ENCODE data around the gene FGFR4.
A peak's percentile ranks its signal among the peaks of the same experiment; 100 is the strongest.
"Not testable (repeated sequence)": the region's sequence is repeated elsewhere in the genome, so short reads cannot be mapped to it uniquely, and the experiment has no call there.

Gene FGFR4

DNA sequence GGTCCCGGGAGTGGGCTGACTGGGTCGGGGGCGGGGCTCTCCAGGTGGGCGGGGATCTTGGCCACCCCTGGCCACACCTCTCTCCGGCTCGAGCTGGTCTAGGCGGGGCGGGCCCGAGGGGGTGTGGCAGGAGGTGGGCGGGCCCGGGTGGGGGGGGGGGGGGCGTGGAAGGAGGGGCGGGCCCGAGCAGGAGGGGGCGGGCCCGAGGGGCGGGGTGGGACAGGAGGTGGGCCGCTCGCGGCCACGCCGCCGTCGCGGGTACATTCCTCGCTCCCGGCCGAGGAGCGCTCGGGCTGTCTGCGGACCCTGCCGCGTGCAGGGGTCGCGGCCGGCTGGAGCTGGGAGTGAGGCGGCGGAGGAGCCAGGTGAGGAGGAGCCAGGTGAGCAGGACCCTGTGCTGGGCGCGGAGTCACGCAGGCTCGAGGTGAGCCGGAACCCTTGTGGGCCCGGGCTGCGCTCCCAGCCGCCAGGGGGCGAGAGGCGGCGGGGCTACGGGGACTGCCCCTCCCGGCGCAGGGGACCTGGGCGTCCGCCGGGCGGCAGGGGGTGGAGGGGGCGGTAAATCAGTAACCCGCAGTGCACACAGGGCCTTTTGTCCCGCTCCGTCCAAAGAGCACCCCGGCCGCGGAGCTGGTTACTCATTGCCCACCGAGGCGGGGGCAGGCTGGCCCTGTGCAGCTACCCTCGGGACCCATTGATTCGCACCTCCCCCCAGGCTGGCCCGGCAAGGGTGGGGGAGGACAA, at the start of gene FGFR4:
Gene FGFR4 (plus strand): TSS at position 262 of the 744 bp plus-strand sequence. CDS start 2,688 bp downstream, outside the sequence.
- Histone ChIP-seq H3K27ac (no peak within 1 kb of the TSS), H3K4me3 (peak within 1 kb of the TSS; percentile 5 to 46 (median 32))

DNA sequence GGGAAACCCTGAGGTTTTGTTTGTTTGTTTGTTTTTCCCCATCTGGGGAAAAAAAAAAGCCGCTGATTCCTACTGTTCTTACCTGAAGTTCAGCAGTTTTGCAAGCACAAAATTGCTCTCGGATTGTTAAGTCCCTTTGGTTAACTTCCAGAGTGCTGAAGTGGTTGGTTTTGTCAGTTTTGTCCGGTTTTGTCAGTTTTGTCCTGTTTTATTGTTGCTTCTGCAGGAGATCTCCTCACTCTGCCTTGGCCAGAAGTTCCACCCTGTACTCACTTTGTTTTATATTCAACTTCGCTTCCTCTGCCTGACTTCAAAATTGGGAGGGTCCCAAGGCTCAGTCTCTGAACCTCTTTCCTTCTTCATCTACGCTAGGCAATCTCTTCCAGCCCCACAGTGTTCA, 49.8 kb upstream of the FGFR4 start:
- no peak overlapping the region for H3K27ac ChIP-seq
- no peak overlapping the region for H3K4me3 ChIP-seq

DNA sequence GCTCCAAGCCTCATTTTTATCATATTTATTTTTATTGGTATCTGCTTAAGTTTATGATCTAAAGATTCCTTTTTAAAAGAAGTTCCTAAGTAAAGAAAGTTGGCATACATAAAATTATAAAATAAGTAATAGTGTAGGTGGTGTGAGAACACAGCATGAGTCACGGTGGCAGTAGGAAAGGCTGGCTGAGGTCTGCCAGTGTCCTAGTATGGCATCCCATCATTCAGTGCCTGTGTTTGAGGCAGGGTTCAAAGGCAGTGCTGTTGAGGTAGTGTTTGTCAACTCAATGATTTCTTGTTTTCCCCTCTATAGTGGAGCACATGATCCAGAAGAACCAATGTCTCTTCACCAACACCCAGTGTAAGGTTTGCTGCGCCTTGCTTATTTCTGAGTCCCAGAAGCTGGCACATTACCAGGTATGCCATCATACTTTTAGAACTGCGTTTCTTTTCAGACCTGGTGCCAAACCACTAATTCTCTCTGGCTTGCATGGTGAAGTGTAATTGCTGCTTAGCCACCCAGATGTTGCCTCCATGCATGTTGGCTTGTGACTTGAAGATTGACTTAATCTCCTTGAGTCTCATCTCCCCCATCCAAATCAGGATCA, 45.8 kb upstream of the FGFR4 start:
- H3K27ac ChIP-seq, result peak overlapping the region in 1 of 21 experiments; percentile 18

DNA sequence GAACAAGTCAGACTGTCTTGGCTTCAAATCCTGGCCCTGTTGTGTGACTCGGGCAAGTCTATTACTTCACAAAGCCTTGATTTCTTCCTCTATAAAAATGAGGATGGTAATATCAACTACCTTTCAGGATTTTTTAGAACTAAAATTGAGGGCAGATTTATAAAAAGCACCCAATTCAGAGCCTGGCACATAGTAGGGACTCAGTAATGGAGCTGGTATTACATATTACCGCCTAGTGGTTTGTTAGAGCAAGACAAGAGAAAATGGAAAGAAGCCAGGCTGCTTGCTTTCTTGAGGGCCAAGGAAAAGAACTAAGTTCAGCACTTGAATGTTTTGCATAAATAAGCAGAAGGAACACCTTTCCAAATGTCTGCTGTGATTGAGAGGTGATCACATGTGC, 44.8 kb upstream of the FGFR4 start:
- H3K27ac ChIP-seq, result no peak overlapping the region
- no peak overlapping the region for H3K4me3 ChIP-seq

More for the DNA sequence above, 45.8 kb upstream of the FGFR4 start:
- no peak overlapping the region for H3K4me3 ChIP-seq

DNA sequence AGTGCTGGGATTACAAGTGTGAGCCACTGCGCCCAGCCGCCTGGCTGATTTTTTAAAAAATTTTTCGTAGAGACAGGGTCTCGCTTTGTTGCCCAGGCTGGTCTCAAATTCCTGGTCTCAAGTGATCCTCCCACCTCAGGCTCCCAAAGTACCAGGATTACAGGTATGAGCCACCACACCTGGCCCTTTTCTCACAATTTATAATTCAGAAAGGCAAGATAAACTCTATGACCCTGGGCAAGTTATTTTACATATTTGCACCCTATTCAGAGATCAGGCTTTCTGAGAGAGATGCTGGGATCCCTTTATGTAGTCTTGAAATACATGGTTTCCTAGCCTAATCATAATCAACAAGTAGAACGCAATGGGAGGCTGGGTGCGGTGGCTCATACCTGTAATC, 43.6 kb upstream of the FGFR4 start:
- no peak overlapping the region for H3K4me3 ChIP-seq
- H3K27ac ChIP-seq, result no peak overlapping the region

DNA sequence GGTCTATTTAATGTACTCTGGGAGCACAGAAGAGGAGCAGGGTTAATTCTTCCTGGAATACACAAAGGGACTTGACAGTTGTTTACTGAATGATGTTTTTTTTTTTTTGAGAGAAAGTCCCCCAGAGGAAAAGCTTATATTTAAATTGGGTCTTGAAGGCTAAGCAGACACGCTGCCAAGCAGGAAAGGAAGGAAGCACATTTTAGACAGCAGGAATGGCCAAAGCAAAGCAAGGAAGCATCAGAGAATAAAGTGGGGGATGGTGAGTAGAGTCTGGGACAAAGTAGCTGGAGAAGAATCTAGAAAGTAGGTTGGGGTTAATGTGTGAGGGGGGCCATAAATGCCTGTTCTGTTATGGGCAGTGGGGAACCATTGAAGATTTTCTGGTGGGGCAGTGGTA, 42.8 kb upstream of the FGFR4 start:
- Histone ChIP-seq H3K4me3 (no peak overlapping the region), H3K27ac (no peak overlapping the region)

DNA sequence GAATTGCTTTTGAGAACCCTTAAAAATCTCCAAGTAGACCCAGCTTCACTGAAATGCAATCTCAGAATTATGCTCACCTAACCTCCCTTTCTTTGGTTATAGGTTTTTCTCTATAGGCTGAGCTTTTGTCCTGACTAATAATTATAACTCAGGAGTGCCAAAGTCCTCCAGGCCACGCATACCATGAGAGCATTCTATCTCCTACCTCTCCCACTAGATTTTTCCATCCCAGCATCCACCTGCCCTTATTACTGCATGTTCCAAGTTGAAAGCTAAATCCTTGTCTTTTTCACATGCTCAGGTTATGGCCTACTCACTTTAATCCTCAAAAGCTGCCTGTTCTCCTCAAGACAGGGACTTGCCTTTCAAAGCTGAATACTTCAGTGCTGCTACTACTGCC, 42.1 kb upstream of the FGFR4 start:
- Histone ChIP-seq H3K27ac (no peak overlapping the region), H3K4me3 (no peak overlapping the region)

DNA sequence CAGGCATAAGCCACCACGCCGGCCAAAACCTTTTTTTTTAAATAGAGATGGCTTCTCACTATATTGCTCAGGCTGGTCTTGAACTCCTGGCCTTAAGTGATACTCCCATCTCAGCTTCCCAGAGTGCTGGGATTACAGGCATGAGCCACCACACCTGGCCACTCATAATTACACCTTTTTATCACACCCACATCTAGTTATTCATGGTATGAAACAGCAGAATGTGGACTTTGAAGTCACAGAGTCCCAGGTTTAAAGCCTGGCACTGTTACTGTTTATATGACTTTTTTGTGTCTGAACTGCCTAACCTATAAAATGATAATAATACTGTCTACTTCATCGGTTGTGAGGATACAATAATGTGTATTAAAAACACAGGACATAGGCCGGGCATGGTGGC, 41.1 kb upstream of the FGFR4 start:
- H3K4me3 ChIP-seq, result no peak overlapping the region
- H3K27ac ChIP-seq, result no peak overlapping the region

DNA sequence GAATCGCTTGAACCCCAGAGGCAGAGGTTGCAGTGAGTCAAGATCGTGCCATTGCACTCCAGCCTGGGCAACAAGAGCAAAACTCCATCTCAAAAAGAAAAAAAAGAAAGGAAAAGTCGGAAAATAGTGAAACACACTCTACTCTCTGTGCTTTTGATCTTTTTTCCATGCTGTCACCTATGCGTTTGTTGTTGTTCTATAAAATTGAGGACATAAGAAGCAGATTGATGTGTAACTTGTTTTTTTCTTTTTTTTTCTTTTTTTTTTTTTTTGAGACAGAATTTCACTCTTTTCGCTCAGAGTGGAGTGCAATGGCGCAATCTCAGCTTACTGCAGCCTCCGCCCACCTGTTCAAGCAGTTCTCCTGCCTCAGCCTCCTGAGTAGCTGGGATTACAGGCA, 38.2 kb upstream of the FGFR4 start:
- not testable (repeated sequence) for H3K4me3 ChIP-seq, H3K27ac ChIP-seq

DNA sequence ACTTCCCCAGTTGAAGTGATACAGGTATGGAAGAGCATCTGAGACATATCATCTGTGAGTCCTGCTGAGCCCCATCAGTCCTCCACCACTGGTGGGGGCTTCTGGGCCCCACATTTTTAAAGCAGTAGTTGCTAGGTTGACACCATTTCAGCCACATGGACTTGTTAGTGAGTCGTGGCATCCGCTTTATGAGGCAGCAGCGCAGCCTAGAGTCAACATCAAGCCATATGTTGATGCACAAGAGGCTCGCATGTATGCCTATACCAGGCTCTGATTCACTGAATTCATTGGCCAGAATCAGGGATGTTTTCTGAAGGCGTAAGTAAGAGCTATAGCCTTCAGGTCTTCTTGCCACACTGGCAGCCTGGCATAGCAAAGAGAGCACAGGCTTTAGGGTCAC, 37.4 kb upstream of the FGFR4 start:
- no peak overlapping the region for H3K27ac ChIP-seq
- no peak overlapping the region for H3K4me3 ChIP-seq

DNA sequence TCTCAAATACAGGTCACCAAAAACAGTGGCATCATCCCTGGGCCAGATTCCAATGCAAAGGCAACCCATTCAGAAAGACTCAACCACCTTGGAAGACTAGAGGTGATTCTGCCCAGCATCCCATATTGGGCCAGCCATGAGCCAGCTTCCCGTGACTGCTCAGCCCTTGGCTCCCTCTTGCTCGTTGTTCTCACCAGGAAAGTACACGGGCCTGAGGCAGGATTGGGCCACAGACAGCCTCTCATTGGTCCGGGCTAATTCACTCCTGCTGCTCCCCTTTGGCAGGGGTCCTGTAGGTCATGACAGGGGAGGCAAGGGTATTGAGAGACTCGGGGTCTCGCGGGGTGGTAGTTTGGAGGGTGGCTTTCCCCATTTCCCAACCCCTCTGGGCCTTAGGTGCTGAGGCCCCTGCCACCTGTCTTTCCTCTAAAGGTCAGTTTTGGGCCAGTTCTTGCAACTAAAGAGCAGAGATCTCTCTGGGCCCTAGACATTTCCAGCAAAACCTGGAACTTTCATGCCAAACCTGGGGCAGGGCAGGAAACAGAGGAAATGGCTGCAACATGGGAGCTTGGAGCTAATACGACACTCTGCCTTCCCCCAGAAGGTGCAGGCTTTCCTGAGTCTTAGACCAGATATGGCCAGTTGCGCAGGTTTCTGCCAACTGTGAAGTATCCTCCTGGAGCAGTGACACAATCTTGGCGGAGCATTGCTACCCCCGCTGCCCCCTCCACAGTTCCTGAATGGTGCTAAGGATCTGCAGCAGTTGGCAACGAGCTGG, 22.0 kb upstream of the FGFR4 start:
- no peak overlapping the region for H3K4me3 ChIP-seq
- H3K27ac ChIP-seq, result no peak overlapping the region

DNA sequence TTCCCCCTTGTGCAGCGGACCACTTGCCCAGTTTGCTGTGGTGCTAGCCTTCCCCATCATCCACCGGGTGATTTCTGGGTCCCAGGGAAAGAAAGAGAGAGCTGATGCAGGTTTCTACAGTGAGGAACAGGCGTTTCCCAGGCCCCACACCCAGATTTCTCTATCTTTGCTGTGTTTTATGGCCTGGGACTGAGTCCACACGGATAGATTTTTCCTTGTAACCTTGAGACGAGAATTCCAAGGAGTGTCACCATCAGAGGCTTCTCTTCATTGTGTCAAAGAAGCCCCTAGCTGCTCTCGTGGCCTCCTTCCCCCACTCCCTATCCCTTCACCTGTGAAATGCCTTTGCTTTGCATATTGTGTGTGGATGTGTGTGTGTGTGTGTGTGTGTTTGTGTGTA, 21.2 kb upstream of the FGFR4 start:
- no peak overlapping the region for H3K4me3 ChIP-seq
- H3K27ac ChIP-seq, result no peak overlapping the region

DNA sequence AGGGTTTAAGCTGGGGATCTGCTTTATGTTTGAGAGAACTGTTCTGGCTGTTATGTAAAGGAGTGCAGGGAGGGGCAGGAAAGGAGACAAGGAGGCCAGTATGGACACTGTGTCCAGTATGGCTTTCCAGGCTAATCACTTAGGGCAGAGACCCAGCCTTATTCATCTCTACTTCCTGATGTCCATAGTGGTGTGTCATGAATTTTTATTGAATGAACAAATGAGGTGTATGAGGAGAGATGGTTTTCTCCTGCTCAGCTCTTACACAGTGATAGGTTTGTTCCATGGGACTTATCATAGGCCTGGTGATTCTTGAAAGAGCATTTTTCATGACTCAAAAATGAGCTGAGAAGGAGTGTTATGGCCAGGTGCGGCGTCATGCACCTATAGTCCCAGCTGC, 20.5 kb upstream of the FGFR4 start:
- no peak overlapping the region for H3K27ac ChIP-seq
- no peak overlapping the region for H3K4me3 ChIP-seq

DNA sequence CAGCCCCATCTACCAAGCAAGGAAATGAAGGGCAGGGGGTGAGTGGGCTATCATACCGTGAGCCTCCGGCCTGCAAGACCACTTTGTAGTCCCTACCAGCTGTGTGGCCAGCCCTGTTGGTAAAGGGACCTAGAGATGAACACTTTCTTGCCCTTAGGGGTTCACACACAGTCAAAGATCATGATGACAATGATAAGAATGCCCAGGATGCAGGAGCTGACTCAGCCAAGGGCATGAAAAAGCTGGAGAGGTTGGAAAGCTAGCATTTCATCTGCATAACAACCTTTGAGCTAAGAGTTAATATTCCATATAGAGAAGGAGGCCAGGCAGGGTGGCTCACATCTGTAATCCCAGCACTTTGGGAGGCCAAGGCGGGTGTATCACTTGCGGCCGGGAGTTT, 19.2 kb upstream of the FGFR4 start:
- no peak overlapping the region for H3K27ac ChIP-seq
- no peak overlapping the region for H3K4me3 ChIP-seq

DNA sequence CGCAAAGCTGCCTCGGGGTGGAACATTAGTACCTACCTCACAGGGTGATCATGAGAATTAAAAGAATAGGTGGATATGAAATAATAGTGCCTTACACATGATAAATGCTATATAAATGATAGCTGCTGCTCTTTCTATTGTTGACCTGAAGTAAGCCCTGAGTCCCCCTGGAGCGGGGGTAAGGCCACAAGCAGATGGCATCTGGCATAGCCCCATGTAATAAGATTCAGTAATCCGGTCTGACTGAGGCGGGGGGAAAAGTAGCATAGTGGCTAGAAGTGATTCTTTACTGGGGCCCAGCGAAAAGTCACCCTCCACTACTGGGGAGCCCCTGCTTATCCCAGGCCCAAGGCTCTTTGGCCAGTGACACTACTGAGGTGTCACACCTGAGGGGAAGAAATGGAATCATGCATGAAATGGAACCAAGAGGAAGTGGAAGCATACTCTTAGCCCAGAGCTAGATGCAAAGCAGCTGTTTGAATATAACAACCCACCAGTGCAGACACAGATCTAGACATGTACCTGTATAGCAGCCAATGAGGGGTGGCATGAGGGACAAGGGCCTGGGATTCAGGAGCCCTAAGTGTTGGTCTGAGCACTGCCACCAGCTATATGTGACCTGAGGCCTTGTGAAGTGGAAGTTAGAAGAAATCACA, 16.1 kb upstream of the FGFR4 start:
- no peak overlapping the region for H3K27ac ChIP-seq

DNA sequence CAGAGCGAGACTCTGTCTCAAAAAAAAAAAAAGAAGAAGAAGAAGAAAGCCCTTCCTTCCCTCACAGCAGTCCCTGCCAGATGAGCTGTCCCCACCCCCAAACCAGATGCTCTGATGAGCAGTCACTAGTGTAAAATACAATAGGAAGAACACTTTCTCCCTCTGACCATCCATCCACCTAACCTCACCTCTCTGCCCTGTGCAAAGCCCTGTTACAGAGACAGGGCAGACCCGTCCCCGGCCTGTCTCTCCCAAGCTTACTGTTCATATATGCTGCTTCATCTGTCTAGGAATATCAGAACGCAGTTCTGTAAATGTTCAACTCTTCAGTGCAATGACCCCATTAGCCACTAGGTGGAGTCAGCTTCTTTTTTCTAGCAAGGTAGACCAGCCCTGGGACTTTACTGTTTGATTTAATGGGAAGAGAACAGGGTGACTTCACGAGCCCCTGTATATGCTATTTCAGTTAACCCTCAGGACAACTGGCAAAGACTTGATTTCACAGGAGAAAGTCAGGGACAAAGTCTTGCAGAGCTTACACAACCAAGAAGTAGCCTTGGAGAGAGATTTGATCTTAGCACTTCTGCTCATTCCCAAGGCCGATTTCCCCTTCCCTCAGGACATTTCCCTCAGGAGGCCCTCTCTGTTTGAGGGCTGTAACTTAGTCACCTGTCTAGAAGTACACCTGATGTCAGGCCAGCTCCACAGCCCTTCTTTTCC, 14.9 kb upstream of the FGFR4 start:
- no peak overlapping the region for H3K4me3 ChIP-seq
- H3K27ac ChIP-seq, result no peak overlapping the region

More for the DNA sequence above, 16.1 kb upstream of the FGFR4 start:
- H3K4me3 ChIP-seq, result no peak overlapping the region

DNA sequence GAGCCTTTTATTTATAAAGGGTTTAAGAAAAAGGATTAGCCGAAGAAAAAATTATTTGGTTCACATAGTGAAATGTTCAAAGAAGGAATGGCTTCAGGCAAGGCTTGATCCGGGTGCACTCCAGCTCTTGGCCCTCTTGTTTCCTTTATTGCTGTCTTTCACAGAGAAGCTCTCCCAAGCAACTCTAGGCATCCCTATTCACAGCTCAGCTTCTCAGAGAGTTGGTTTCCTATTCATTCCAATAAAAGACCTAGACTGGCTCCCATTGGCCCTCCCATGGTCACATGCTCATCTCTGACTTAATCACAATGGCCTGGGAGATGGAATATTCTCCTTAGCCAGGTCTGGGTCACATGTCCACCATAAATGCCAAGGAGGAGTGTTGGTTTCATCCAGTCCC, 9.4 kb upstream of the FGFR4 start:
- Histone ChIP-seq H3K27ac (no peak overlapping the region), H3K4me3 (no peak overlapping the region)

DNA sequence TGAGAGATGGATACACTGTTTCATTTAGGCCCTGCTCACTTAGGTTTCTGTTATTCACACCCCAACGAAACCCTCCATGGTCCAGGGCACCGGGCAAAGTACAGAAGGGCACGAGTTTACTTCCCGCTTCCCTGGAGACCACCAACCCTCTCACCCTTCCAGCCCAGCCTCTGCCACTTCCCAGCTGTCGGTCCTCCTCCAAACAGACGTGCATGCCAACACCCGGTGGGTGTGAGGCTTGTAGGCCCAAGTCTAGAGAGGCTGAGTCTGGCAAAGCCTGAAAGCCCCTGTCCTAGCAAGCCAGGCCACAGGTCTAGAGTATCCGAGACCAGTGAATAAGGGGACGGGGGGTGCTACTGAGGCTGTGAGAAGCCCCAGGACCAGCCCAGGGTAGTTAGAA, 7.1 kb upstream of the FGFR4 start:
- no peak overlapping the region for H3K4me3 ChIP-seq
- H3K27ac ChIP-seq, result no peak overlapping the region

DNA sequence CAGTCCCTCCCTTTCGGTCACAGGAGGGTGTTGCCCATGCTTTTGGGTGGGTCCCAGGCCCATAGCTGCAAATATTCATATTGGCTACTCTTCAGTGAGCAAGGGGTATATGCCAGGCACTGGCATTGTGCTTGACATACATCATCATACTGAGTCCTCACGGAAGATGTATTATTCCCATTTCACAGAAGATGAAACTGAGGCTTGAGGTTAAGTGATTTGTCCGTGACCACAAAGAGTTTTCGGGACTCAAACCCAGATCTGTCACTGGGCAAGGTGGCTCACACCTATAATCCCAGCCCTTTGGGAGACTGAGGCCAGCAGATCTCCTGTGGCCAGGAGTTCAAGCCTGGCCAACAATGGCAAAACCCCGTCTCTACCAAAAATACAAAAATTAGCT, 6.5 kb upstream of the FGFR4 start:
- H3K27ac ChIP-seq, result no peak overlapping the region
- H3K4me3 ChIP-seq, result no peak overlapping the region

DNA sequence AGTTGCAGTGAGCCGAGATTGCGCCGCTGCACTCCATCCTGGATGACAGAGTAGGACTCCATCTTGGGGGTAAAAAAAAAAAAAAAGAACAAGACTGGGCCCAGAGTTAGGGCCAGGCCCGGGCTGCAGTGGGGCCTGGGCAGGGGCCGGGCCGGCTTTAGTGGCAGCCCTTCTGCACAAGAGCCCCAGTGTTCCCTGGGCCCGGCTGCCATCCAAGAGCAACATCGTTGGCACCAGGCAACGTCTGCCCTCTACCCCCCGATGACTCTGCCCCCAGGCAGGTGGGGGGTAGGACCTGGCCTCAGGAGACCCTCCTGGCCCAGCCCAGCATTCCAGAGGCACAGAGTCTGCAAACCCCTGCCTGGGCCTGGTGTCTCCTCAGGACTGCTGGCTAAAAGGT, 4.9 kb upstream of the FGFR4 start:
- H3K27ac ChIP-seq, result no peak overlapping the region

More for the DNA sequence above, 4.9 kb upstream of the FGFR4 start:
- H3K4me3 ChIP-seq, result no peak overlapping the region
